Suprapubic skin (tissue), 4 donors: ENCODE results near the gene HBS1L. TPM values are rescaled to one million over a fixed set of nuclear protein-coding genes. Genes with fewer than 3 reads are reported as not detected.

ENCODE experiments used
- DNase-seq, 2 donors: peaks; one replicate each; pipeline ENCODE4 v3.0.0-alpha.2; 2019; ENCODE audit warnings: low spot score in 2 of 2
- H3K27ac ChIP-seq: fragments of 200-600 bp; sonication (generic); one replicate; pipeline ENCODE4 v1.5.1; 2019
- H3K27me3 ChIP-seq: fragments of 200-600 bp; sonication (generic); one replicate; pipeline ENCODE4 v1.5.1; 2019
- H3K36me3 ChIP-seq: fragments of 200-600 bp; sonication (generic); one replicate; pipeline ENCODE4 v1.5.1; 2019
- H3K4me1 ChIP-seq: fragments of 200-600 bp; sonication (generic); one replicate; pipeline ENCODE4 v1.5.1; 2019
- H3K4me3 ChIP-seq: fragments of 200-600 bp; sonication (generic); one replicate; pipeline ENCODE4 v1.5.1; 2019; ENCODE audit warnings: mild to moderate bottlenecking
- H3K9me3 ChIP-seq: fragments of 200-600 bp; sonication (generic); one replicate; pipeline ENCODE4 v1.5.1; 2019
- CTCF ChIP-seq, 2 donors: fragments of 200-600 bp in 1 of 2; fragments of 450-650 bp in 1 of 2; sonication (generic) in 1 of 2; IDR thresholded peaks; one replicate each; pipeline ENCODE4 v1.5.1; 2016 to 2019; ENCODE audit warnings: antibody characterized with exemption in 2 of 2, mild to moderate bottlenecking in 1 of 2, moderate library complexity in 1 of 2
- EP300 ChIP-seq: sonication (generic); formaldehyde crosslinking; IDR thresholded peaks from one replicate; pipeline ENCODE4 v1.6.1; 2017; ENCODE audit warnings: antibody characterized with exemption
- POLR2A ChIP-seq, 2 donors: fragments of 450-650 bp; IDR thresholded peaks; one replicate each; pipeline ENCODE4 v1.6.1; 2017; ENCODE audit warnings: antibody characterized with exemption in 2 of 2, mild to moderate bottlenecking in 2 of 2, moderate library complexity in 2 of 2
- POLR2AphosphoS5 ChIP-seq, 3 donors: sonication (generic); formaldehyde crosslinking; IDR thresholded peaks; one replicate each; pipeline ENCODE4 v1.6.1; 2017; ENCODE audit warnings: antibody characterized with exemption in 3 of 3
- WGBS: methylation state at CpG from one replicate; pipeline ENCODE4 v1.1.5; 2018; 5-methylcytosine and 5-hydroxymethylcytosine counted together
- total RNA-seq, 4 donors: library from RNA; depleted of rRNA; stranded (reverse); fragments of >200 nt; gene quantifications; one replicate each; pipeline ENCODE4 v1.1.0, GENCODE V29; 2016

Gene HBS1L
- total RNA-seq, 4 donors from 2014 or later: 33.9 to 43.0 (median 36.1) TPM

- Histone ChIP-seq H3K36me3 (no peaks in the 10 kb centered on the region), H3K27me3 (no peaks in the 10 kb centered on the region), H3K4me1 (no peaks in the 10 kb centered on the region), H3K27ac (no peak overlapping the region), H3K9me3 (no peaks in the 10 kb centered on the region), H3K4me3 (no peak overlapping the region)
- 80% methylated on average over 3 of the region's 3 CpGs for WGBS
- no peak for DNase-seq
- TF ChIP-seq POLR2A (IDR thresholded peaks at IDR 0.05) (no peak), EP300 (no peak), POLR2AphosphoS5 (IDR thresholded peaks at IDR 0.05) (no peak), CTCF (IDR thresholded peaks at IDR 0.05) (no peak)
These were observed 41.1 kb upstream of the HBS1L start for GRCh38 chr6:135095716-135096115.

- Histone ChIP-seq H3K4me1 (no peaks in the 10 kb centered on the region), H3K27me3 (no peaks in the 10 kb centered on the region)
- 77% methylated on average over 1 of the region's 1 CpG for WGBS
These were observed 39.8 kb upstream of the HBS1L start for GRCh38 chr6:135094403-135094821.

GRCh38 chr6:135093578-135093977 lies 39.0 kb upstream of the HBS1L start:
- Histone ChIP-seq H3K4me1 (no peaks in the 10 kb centered on the region), H3K27ac (no peak overlapping the region), H3K27me3 (no peaks in the 10 kb centered on the region), H3K4me3 (no peak overlapping the region), H3K9me3 (no peaks in the 10 kb centered on the region), H3K36me3 (no peaks in the 10 kb centered on the region)
- TF ChIP-seq POLR2AphosphoS5 (IDR thresholded peaks at IDR 0.05) (no peak), POLR2A (IDR thresholded peaks at IDR 0.05) (no peak), CTCF (IDR thresholded peaks at IDR 0.05) (no peak), EP300 (no peak)
- 71% methylated on average over 5 of the region's 5 CpGs for whole genome bisulfite sequencing
- no peak for DNase-seq

More at GRCh38 chr6:135094403-135094821, 39.8 kb upstream of the HBS1L start:
- no peak overlapping the region for H3K4me3 ChIP-seq
- no peak overlapping the region for H3K27ac ChIP-seq
- no peaks in the 10 kb centered on the region for H3K9me3 ChIP-seq
- no peaks in the 10 kb centered on the region for H3K36me3 ChIP-seq
- no peak for TF ChIP-seq CTCF (IDR thresholded peaks at IDR 0.05)
- no peak for TF ChIP-seq EP300
- no peak for TF ChIP-seq POLR2A (IDR thresholded peaks at IDR 0.05)
- TF ChIP-seq POLR2AphosphoS5 (IDR thresholded peaks at IDR 0.05): no peak
- DNase-seq: no peak

DNA sequence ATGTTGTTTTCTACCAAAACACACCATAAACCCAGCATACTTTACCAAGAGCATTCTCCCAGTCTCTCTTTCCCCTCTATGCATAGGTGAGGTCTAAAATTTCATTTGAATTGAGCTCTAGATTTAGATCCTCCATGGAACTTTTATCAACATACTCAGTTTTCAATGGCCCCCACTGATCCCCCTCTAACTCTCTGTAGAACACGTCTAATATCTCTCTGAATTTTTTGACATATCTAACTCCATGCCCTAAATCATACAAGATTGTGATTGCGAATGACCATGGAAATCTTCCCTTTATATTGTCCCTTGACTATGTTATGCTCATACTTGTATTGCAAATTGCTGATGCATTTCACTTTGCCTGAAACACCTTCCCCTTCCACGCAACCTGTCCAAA lies 38.1 kb upstream of the HBS1L start:
- no peaks in the 10 kb centered on the region for H3K9me3 ChIP-seq
- no peaks in the 10 kb centered on the region for H3K27me3 ChIP-seq
- H3K27ac ChIP-seq: no peak overlapping the region
- 96% methylated on average over 3 of the region's 3 CpGs for WGBS
- TF ChIP-seq POLR2A (IDR thresholded peaks at IDR 0.05): no peak
- no peak overlapping the region for H3K4me3 ChIP-seq
- no peaks in the 10 kb centered on the region for H3K4me1 ChIP-seq
- no peak for DNase-seq
- no peaks in the 10 kb centered on the region for H3K36me3 ChIP-seq

GRCh38 chr6:135090819-135091218 lies 36.2 kb upstream of the HBS1L start:
- Histone ChIP-seq H3K36me3 (no peaks in the 10 kb centered on the region), H3K4me1 (no peaks in the 10 kb centered on the region), H3K27me3 (no peaks in the 10 kb centered on the region), H3K4me3 (no peak overlapping the region), H3K27ac (no peak overlapping the region), H3K9me3 (no peaks in the 10 kb centered on the region)
- WGBS: 94% methylated on average over 2 of the region's 2 CpGs
- no peak for DNase-seq
- TF ChIP-seq CTCF (IDR thresholded peaks at IDR 0.05) (no peak), POLR2AphosphoS5 (IDR thresholded peaks at IDR 0.05) (no peak), POLR2A (IDR thresholded peaks at IDR 0.05) (no peak), EP300 (no peak)

- Histone ChIP-seq H3K36me3 (no peaks in the 10 kb centered on the region), H3K4me3 (no peak overlapping the region), H3K27me3 (no peaks in the 10 kb centered on the region), H3K4me1 (no peaks in the 10 kb centered on the region), H3K27ac (no peak overlapping the region), H3K9me3 (no peaks in the 10 kb centered on the region)
- 93% methylated on average over 4 of the region's 4 CpGs for WGBS
- no peak for DNase-seq
- no peak for TF ChIP-seq CTCF (IDR thresholded peaks at IDR 0.05)
These were observed 35.3 kb upstream of the HBS1L start for GRCh38 chr6:135089901-135090300.
